HepG2 (cell line): ENCODE results near the gene ZCCHC3. TPM values are rescaled to one million over a fixed set of nuclear protein-coding genes. Genes with fewer than 3 reads are reported as not detected.

Experiments used
- ARNTL ChIP-seq: sonication (generic); formaldehyde crosslinking; IDR thresholded peaks from 2 replicates; pipeline ENCODE4 v1.4.0; 2020; ENCODE audit warnings: mild to moderate bottlenecking, missing genetic modification reagents
- CEBPB ChIP-seq: IDR thresholded peaks from 2 replicates; pipeline ENCODE4 v1.6.1; 2011; ENCODE audit warnings: low read depth, low read length, improper control_type of control experiment, borderline replicate concordance
- DR1 ChIP-seq: sonication (generic); formaldehyde crosslinking; IDR thresholded peaks from 2 replicates; pipeline ENCODE4 v1.8.0; 2021; ENCODE audit warnings: mild to moderate bottlenecking, missing genetic modification reagents, inconsistent platforms
- GFI1 ChIP-seq: sonication (generic); formaldehyde crosslinking; IDR thresholded peaks from 2 replicates; pipeline ENCODE4 v1.5.0; 2020; ENCODE audit warnings: missing genetic modification reagents, mild to moderate bottlenecking, borderline replicate concordance
- HOXD1 ChIP-seq: sonication (generic); formaldehyde crosslinking; IDR thresholded peaks from 2 replicates; pipeline ENCODE4 v1.5.0; 2020; ENCODE audit warnings: missing genetic modification reagents
- KLF15 ChIP-seq: sonication (generic); formaldehyde crosslinking; IDR thresholded peaks from 2 replicates; pipeline ENCODE4 v1.8.1; 2023; ENCODE audit warnings: borderline replicate concordance, mild to moderate bottlenecking, inconsistent platforms, missing genetic modification reagents, mixed read lengths
- MAZ ChIP-seq, 2 experiments: sonication (generic) in 1 of 2; formaldehyde crosslinking in 1 of 2; IDR thresholded peaks; 2 replicates each; pipeline versions ENCODE4 v1.5.0 to v1.6.1; 2012 to 2020; ENCODE audit warnings: low read depth in 2 of 2, mild to moderate bottlenecking in 2 of 2, borderline replicate concordance in 1 of 2, improper control_type of control experiment in 1 of 2, low read length in 1 of 2, missing genetic modification reagents in 1 of 2, moderate library complexity in 1 of 2
- MLLT10 ChIP-seq: sonication (generic); formaldehyde crosslinking; IDR thresholded peaks from 2 replicates; pipeline ENCODE4 v1.4.0; 2020; ENCODE audit warnings: missing genetic modification reagents
- MZF1 ChIP-seq: sonication (generic); formaldehyde crosslinking; IDR thresholded peaks from 2 replicates; pipeline ENCODE4 v1.8.1; 2023; ENCODE audit warnings: mild to moderate bottlenecking, missing genetic modification reagents, borderline replicate concordance
- NBN ChIP-seq: fragments of 450-650 bp; conservative IDR thresholded peaks from 2 replicates; pipeline ENCODE4 v1.6.1; 2017
- POLR2AphosphoS2 ChIP-seq: IDR thresholded peaks from 2 replicates; pipeline ENCODE4 v1.6.1; 2011; ENCODE audit warnings: low read depth, low read length, improper control_type of control experiment
- POLR2G ChIP-seq: fragments of 200-400 bp; formaldehyde crosslinking; IDR thresholded peaks from 2 replicates; pipeline ENCODE4 v1.6.1; 2018; ENCODE audit warnings: mild to moderate bottlenecking, low read depth, low read length, moderate library complexity
- RARG ChIP-seq: sonication (generic); formaldehyde crosslinking; IDR thresholded peaks from 2 replicates; pipeline ENCODE4 v1.4.0; 2020; ENCODE audit warnings: low read depth, mild to moderate bottlenecking, missing genetic modification reagents
- RCOR2 ChIP-seq: IDR thresholded peaks from 2 replicates; pipeline ENCODE4 v1.6.1; 2016; ENCODE audit warnings: missing biosample characterization, missing genetic modification reagents
- STAT5B ChIP-seq: sonication (generic); formaldehyde crosslinking; IDR thresholded peaks from 2 replicates; pipeline ENCODE4 v1.4.0; 2020; ENCODE audit warnings: missing genetic modification reagents
- TGIF2 ChIP-seq: IDR thresholded peaks from 2 replicates; pipeline ENCODE4 v1.6.1; 2016; ENCODE audit warnings: control low read depth, missing compliant biosample characterization
- THAP7 ChIP-seq: sonication (generic); formaldehyde crosslinking; IDR thresholded peaks from 2 replicates; pipeline ENCODE4 v1.8.1; 2023; ENCODE audit warnings: mild to moderate bottlenecking, missing genetic modification reagents
- ZNF138 ChIP-seq: sonication (generic); formaldehyde crosslinking; IDR thresholded peaks from 2 replicates; pipeline ENCODE4 v1.5.0; 2020; ENCODE audit warnings: mild to moderate bottlenecking, low read depth, missing genetic modification reagents
- ZNF564 ChIP-seq: sonication (generic); formaldehyde crosslinking; IDR thresholded peaks from 2 replicates; pipeline ENCODE4 v1.8.1; 2023; ENCODE audit warnings: mild to moderate bottlenecking, missing genetic modification reagents
- ZNF567 ChIP-seq: sonication (generic); formaldehyde crosslinking; IDR thresholded peaks from 2 replicates; pipeline ENCODE4 v1.8.1; 2023; ENCODE audit warnings: mild to moderate bottlenecking, missing genetic modification reagents, borderline replicate concordance
- ZNF607 ChIP-seq: sonication (generic); formaldehyde crosslinking; IDR thresholded peaks from 2 replicates; pipeline ENCODE4 v1.5.1; 2020; ENCODE audit warnings: missing genetic modification reagents, mild to moderate bottlenecking, borderline replicate concordance
- ZNF761 ChIP-seq: sonication (generic); formaldehyde crosslinking; conservative IDR thresholded peaks from 2 replicates; pipeline ENCODE4 v1.4.0; 2020; ENCODE audit warnings: mild to moderate bottlenecking, missing genetic modification reagents
- ZNF883 ChIP-seq: sonication (generic); formaldehyde crosslinking; IDR thresholded peaks from 2 replicates; pipeline ENCODE4 v1.5.1; 2020; ENCODE audit warnings: mild to moderate bottlenecking, missing genetic modification reagents; ENCODE audit errors: not compliant biosample characterization
- polyA plus RNA-seq, 8 experiments: library from polyadenylated mRNA; depleted of rRNA in 3 of 8; stranded (reverse) in 7 of 8; unstranded in 1 of 8; fragments of >200 nt; fragmentation: Illumina TruSeq in 4 of 8; extraction: Trizol in 4 of 8; gene quantifications; 2 replicates each; pipeline versions ENCODE4 v1.2.1 to v1.2.3, GENCODE V29; 2011 to 2016; ENCODE audit warnings: low read depth in 4 of 8, missing spikeins in 1 of 8, mixed read lengths in 1 of 8; ENCODE audit not compliant: insufficient read depth in 1 of 8
- total RNA-seq, 5 experiments: library from RNA; depleted of rRNA; stranded (reverse); fragments of >200 nt; fragmentation: Illumina TruSeq; extraction: Trizol; gene quantifications; 2 replicates each; pipeline ENCODE4 v1.2.3, GENCODE V29; 2016; ENCODE audit warnings: low read depth in 1 of 5
- TF ChIP-seq, protein P1 (sequence below): sonication (generic); formaldehyde crosslinking; IDR thresholded peaks from 2 replicates; pipeline ENCODE4 v1.4.0; 2020; ENCODE audit warnings: missing genetic modification reagents

ZCCHC3 gene
- total and polyA plus RNA-seq, 2 of the 13 experiments (the other 11 are each of a cell fraction or from before 2014, with no cell fraction given), result 46.6 to 63.0 TPM

- TF ChIP-seq, protein P1, sequence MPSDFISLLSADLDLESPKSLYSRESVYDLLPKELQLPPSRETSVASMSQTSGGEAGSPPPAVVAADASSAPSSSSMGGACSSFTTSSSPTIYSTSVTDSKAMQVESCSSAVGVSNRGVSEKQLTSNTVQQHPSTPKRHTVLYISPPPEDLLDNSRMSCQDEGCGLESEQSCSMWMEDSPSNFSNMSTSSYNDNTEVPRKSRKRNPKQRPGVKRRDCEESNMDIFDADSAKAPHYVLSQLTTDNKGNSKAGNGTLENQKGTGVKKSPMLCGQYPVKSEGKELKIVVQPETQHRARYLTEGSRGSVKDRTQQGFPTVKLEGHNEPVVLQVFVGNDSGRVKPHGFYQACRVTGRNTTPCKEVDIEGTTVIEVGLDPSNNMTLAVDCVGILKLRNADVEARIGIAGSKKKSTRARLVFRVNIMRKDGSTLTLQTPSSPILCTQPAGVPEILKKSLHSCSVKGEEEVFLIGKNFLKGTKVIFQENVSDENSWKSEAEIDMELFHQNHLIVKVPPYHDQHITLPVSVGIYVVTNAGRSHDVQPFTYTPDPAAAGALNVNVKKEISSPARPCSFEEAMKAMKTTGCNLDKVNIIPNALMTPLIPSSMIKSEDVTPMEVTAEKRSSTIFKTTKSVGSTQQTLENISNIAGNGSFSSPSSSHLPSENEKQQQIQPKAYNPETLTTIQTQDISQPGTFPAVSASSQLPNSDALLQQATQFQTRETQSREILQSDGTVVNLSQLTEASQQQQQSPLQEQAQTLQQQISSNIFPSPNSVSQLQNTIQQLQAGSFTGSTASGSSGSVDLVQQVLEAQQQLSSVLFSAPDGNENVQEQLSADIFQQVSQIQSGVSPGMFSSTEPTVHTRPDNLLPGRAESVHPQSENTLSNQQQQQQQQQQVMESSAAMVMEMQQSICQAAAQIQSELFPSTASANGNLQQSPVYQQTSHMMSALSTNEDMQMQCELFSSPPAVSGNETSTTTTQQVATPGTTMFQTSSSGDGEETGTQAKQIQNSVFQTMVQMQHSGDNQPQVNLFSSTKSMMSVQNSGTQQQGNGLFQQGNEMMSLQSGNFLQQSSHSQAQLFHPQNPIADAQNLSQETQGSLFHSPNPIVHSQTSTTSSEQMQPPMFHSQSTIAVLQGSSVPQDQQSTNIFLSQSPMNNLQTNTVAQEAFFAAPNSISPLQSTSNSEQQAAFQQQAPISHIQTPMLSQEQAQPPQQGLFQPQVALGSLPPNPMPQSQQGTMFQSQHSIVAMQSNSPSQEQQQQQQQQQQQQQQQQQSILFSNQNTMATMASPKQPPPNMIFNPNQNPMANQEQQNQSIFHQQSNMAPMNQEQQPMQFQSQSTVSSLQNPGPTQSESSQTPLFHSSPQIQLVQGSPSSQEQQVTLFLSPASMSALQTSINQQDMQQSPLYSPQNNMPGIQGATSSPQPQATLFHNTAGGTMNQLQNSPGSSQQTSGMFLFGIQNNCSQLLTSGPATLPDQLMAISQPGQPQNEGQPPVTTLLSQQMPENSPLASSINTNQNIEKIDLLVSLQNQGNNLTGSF (CRISPR knock-in tag), result no peak
- TF ChIP-seq HOXD1 (CRISPR knock-in tag) (no peak), NBN (no peak), POLR2AphosphoS2 (no peak), THAP7 (no peak), MAZ (IDR thresholded peaks at IDR 0.05; ENCODE audit: borderline replicate concordance, low read depth, low read length) (0 out of 2 replicates have a peak, but pooled peaks have one; percentile 38), MAZ (CRISPR knock-in tag; IDR thresholded peaks at IDR 0.05; ENCODE audit: low read depth) (peak; percentile 69), ZNF567 (CRISPR knock-in tag) (no peak), ZNF607 (CRISPR knock-in tag) (no peak; the same call in 1 of the 2 replicates), RARG (CRISPR knock-in tag) (0 out of 2 replicates have a peak, but pooled peaks have one; percentile 47), TGIF2 (CRISPR knock-in tag) (no peak), ZNF138 (CRISPR knock-in tag) (no peak), RCOR2 (CRISPR knock-in tag) (no peak), MLLT10 (CRISPR knock-in tag) (no peak), CEBPB (no peak), DR1 (CRISPR knock-in tag) (no peak), ZNF761 (CRISPR knock-in tag) (0 out of 2 replicates have a peak, but pooled peaks have one; percentile 36), MZF1 (CRISPR knock-in tag) (no peak), POLR2G (peak; percentile 58; the same call in 1 of the 2 replicates), ZNF564 (CRISPR knock-in tag) (no peak), GFI1 (no peak), ARNTL (0 out of 2 replicates have a peak, but pooled peaks have one; percentile 77), STAT5B (no peak), ZNF883 (no peak), KLF15 (CRISPR knock-in tag) (no peak)
Measured at GRCh38 chr20:330233-331149, 33.1 kb downstream of the ZCCHC3 start (continued).
